Measurements from ENCODE around the gene KASH5.

DNA sequence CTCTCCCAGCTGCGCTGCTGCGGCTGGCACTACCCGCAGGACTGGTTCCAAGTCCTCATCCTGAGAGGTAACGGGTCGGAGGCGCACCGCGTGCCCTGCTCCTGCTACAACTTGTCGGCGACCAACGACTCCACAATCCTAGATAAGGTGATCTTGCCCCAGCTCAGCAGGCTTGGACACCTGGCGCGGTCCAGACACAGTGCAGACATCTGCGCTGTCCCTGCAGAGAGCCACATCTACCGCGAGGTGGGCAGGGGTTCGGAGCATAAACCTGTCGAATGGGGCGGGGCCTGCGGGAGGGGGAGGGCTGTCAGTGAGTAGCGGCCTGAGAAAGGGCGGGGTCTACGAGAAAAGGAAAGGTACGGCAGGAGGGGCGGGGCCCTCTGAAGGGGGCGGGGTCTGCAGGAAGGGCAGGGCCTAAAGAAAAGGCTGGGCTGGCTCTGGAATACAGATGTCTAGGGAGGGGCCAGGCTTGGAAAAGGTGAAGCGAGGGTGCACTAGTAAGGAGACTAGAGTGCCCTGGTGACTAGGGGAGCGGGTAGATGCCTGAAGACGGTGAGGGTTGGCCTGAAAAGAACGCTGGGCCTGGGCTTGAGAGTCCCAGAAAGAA is 49.3 kb upstream of the KASH5 start:
- TF ChIP-seq, protein P1, sequence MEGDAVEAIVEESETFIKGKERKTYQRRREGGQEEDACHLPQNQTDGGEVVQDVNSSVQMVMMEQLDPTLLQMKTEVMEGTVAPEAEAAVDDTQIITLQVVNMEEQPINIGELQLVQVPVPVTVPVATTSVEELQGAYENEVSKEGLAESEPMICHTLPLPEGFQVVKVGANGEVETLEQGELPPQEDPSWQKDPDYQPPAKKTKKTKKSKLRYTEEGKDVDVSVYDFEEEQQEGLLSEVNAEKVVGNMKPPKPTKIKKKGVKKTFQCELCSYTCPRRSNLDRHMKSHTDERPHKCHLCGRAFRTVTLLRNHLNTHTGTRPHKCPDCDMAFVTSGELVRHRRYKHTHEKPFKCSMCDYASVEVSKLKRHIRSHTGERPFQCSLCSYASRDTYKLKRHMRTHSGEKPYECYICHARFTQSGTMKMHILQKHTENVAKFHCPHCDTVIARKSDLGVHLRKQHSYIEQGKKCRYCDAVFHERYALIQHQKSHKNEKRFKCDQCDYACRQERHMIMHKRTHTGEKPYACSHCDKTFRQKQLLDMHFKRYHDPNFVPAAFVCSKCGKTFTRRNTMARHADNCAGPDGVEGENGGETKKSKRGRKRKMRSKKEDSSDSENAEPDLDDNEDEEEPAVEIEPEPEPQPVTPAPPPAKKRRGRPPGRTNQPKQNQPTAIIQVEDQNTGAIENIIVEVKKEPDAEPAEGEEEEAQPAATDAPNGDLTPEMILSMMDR (conservative IDR thresholded peaks at IDR 0.05; ENCODE audit: low read depth, low read length): no peak
- TF ChIP-seq POLR2A (IDR thresholded peaks at IDR 0.05; ENCODE audit: low read depth, low read length): no peak
- TF ChIP-seq, protein P2, sequence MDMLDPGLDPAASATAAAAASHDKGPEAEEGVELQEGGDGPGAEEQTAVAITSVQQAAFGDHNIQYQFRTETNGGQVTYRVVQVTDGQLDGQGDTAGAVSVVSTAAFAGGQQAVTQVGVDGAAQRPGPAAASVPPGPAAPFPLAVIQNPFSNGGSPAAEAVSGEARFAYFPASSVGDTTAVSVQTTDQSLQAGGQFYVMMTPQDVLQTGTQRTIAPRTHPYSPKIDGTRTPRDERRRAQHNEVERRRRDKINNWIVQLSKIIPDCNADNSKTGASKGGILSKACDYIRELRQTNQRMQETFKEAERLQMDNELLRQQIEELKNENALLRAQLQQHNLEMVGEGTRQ (IDR thresholded peaks at IDR 0.05; ENCODE audit: low read depth, low read length): no peak
- no peak for TF ChIP-seq RFX5 (IDR thresholded peaks at IDR 0.05; ENCODE audit: low read depth, low read length)
- TF ChIP-seq MAFK (IDR thresholded peaks at IDR 0.05; ENCODE audit: low read depth, low read length): no peak
- TF ChIP-seq MAZ (IDR thresholded peaks at IDR 0.05; ENCODE audit: borderline replicate concordance, low read depth, low read length): no peak

All from IMR-90 (cell line).